A549 (cell line): Measurements from ENCODE around the gene MLC1. TPM values are rescaled to one million over a fixed set of nuclear protein-coding genes. Genes with fewer than 3 reads are reported as not detected.

Source experiments
- ATAC-seq, 2 experiments: fragments of 200-7000 bp in 1 of 2; fragments of >200 bp in 1 of 2; cut with Nextera tagmentation in 1 of 2; cut with Tn5 transposase in 1 of 2; 3 replicates each; pipeline versions ENCODE4 v1.8.0 to v1.9.1; 2018 to 2020; ENCODE audit warnings: mild to moderate bottlenecking in 1 of 2, moderate library complexity in 1 of 2
- CTCF ChIA-PET: fragments of 300-600 bp; sonication (Branson Sonifier 250); formaldehyde crosslinking; extraction: SDS; loops from one replicate; lab custom pipeline; 2021; ENCODE audit warnings: antibody characterized with exemption, inconsistent platforms; lab: Yijun Ruan, JAX
- POLR2A ChIA-PET: fragments of 350-600 bp; formaldehyde crosslinking; extraction: SDS; loops from one replicate; lab custom pipeline; 2021; ENCODE audit warnings: antibody characterized with exemption, inconsistent platforms; lab: Yijun Ruan, JAX
- DNase-seq, 2 experiments: peaks; one replicate each; pipeline versions ENCODE4 v3.0.0 to v3.0.0-alpha.2; 2011 to 2016; ENCODE audit warnings: low read depth in 1 of 2, low spot score in 1 of 2
- FAIRE-seq: peaks from 2 replicates; lab custom pipeline; 2011; peaks lifted over from hg19 to GRCh38; lab: Jason Lieb, UNC
- H3K27ac ChIP-seq, 2 experiments: fragments of >200 bp; sonication (Bioruptor Twin); formaldehyde crosslinking; 3 replicates each; pipeline ENCODE4 v1.5.1; 2016 to 2017
- H3K4me1 ChIP-seq: fragments of >200 bp; sonication (Bioruptor Twin); formaldehyde crosslinking; 3 replicates; pipeline ENCODE4 v1.6.1; 2016
- H3K4me2 ChIP-seq: fragments of >200 bp; sonication (Bioruptor Twin); formaldehyde crosslinking; 3 replicates; pipeline ENCODE4 v1.6.1; 2016
- H3K4me3 ChIP-seq: fragments of >200 bp; sonication (Bioruptor Twin); formaldehyde crosslinking; 3 replicates; pipeline ENCODE4 v1.5.1; 2016
- H3K9me3 ChIP-seq: fragments of >200 bp; sonication (Bioruptor Twin); formaldehyde crosslinking; 3 replicates; pipeline ENCODE4 v1.6.1; 2016
- ATOH8 ChIP-seq: fragments of 250-450 bp; sonication (Bioruptor Pico); IDR thresholded peaks from 2 replicates; pipeline ENCODE4 v1.5.0; 2020; ENCODE audit warnings: low read depth, mild to moderate bottlenecking, moderate library complexity
- BHLHE40 ChIP-seq: IDR thresholded peaks from 2 replicates; pipeline ENCODE4 v1.6.1; 2012; ENCODE audit warnings: low read depth, low read length, inconsistent platforms
- CEBPB ChIP-seq, 2 experiments: fragments of >200 bp in 1 of 2; sonication (Bioruptor Twin) in 1 of 2; formaldehyde crosslinking in 1 of 2; IDR thresholded peaks; 2 replicates each; pipeline ENCODE4 v1.6.1; 2012 to 2016
- CTCF ChIP-seq: fragments of >200 bp; sonication (Bioruptor Twin); formaldehyde crosslinking; IDR thresholded peaks from 3 replicates; pipeline ENCODE4 v1.5.1; 2016
- E2F6 ChIP-seq: IDR thresholded peaks from 2 replicates; pipeline ENCODE4 v1.6.1; 2012; ENCODE audit warnings: low read depth, borderline replicate concordance
- FOSB ChIP-seq: fragments of 250-450 bp; sonication (Bioruptor Pico); IDR thresholded peaks from 2 replicates; pipeline ENCODE4 v1.5.0; 2020; ENCODE audit warnings: mild to moderate bottlenecking, moderate library complexity
- HMGXB4 ChIP-seq: fragments of 250-450 bp; sonication (Bioruptor Pico); IDR thresholded peaks from 2 replicates; pipeline ENCODE4 v1.5.0; 2021; ENCODE audit warnings: mild to moderate bottlenecking, moderate library complexity, borderline replicate concordance
- HOXA7 ChIP-seq: fragments of 250-450 bp; sonication (Bioruptor Pico); IDR thresholded peaks from 2 replicates; pipeline ENCODE4 v1.5.0; 2020; ENCODE audit warnings: mild to moderate bottlenecking, moderate library complexity
- JUN ChIP-seq, 2 experiments: fragments of >200 bp; sonication (Bioruptor Twin); formaldehyde crosslinking; IDR thresholded peaks; 2 replicates in 1 of 2; 3 replicates in 1 of 2; pipeline ENCODE4 v1.6.1; 2016 to 2017
- JUNB ChIP-seq: fragments of >200 bp; sonication (Bioruptor Twin); formaldehyde crosslinking; IDR thresholded peaks from 2 replicates; pipeline ENCODE4 v1.6.1; 2016
- MAFK ChIP-seq: fragments of 450-650 bp; IDR thresholded peaks from 2 replicates; pipeline ENCODE4 v1.6.1; 2014; ENCODE audit not compliant: partially characterized antibody
- MAX ChIP-seq: IDR thresholded peaks from 2 replicates; pipeline ENCODE4 v1.6.1; 2012
- NPAS2 ChIP-seq: fragments of 250-450 bp; sonication (Bioruptor Pico); IDR thresholded peaks from 2 replicates; pipeline ENCODE4 v1.8.0; 2022; ENCODE audit warnings: mild to moderate bottlenecking, moderate library complexity, borderline replicate concordance
- PHF8 ChIP-seq: fragments of 200-600 bp; sonication (generic); IDR thresholded peaks from 2 replicates; pipeline ENCODE4 v1.6.1; 2016; ENCODE audit warnings: low read depth, mild to moderate bottlenecking, antibody characterized with exemption, moderate library complexity, borderline replicate concordance
- POLR2A ChIP-seq: IDR thresholded peaks from 2 replicates; pipeline ENCODE4 v1.6.1; 2012; ENCODE audit warnings: mild to moderate bottlenecking, low read length
- POLR2AphosphoS2 ChIP-seq: conservative IDR thresholded peaks from 2 replicates; pipeline ENCODE4 v1.6.1; 2012; ENCODE audit warnings: low read length, improper control_type of control experiment, inconsistent platforms
- SREBF2 ChIP-seq: fragments of 450-650 bp; IDR thresholded peaks from 2 replicates; pipeline ENCODE4 v1.6.1; 2014; ENCODE audit warnings: mild to moderate bottlenecking, moderate library complexity
- TFCP2L1 ChIP-seq: fragments of 250-450 bp; sonication (Bioruptor Pico); IDR thresholded peaks from 2 replicates; pipeline ENCODE4 v1.5.0; 2021; ENCODE audit warnings: mild to moderate bottlenecking
- TP53 ChIP-seq: fragments of 250-450 bp; sonication (Bioruptor Pico); IDR thresholded peaks from 2 replicates; pipeline ENCODE4 v1.5.0; 2021; ENCODE audit warnings: mild to moderate bottlenecking, moderate library complexity
- ZNF302 ChIP-seq: fragments of 250-450 bp; sonication (Bioruptor Pico); IDR thresholded peaks from 2 replicates; pipeline ENCODE4 v1.9.0; 2021; ENCODE audit warnings: inconsistent platforms, mild to moderate bottlenecking, moderate library complexity
- ZSCAN20 ChIP-seq: fragments of 250-450 bp; sonication (Bioruptor Pico); IDR thresholded peaks from 2 replicates; pipeline ENCODE4 v1.8.0; 2022; ENCODE audit warnings: mild to moderate bottlenecking, moderate library complexity
- WGBS: methylation state at CpG from one replicate; pipeline ENCODE4 v1.1.6; 2017; ENCODE audit errors: missing lambda C conversion rate; 5-methylcytosine and 5-hydroxymethylcytosine counted together
- polyA plus RNA-seq, 4 experiments: library from polyadenylated mRNA; depleted of rRNA in 3 of 4; stranded (reverse); fragments of >200 nt; fragmentation: RNase III in 1 of 4; extraction: RNeasy Plus Mini Kit Qiagen cat#74134 plus additional on column Dnase treatment in 1 of 4; gene quantifications; 2 replicates in 3 of 4; 3 replicates in 1 of 4; pipeline ENCODE4 v1.2.3, GENCODE V29; 2011 to 2017

The MLC1 gene
- polyA plus RNA-seq, 2 of the 4 experiments (the other 2 are of a cell fraction) = not detected

- TF ChIP-seq ZNF302 (CRISPR knock-in tag) (no peak), TP53 (no peak), MAX (no peak), POLR2AphosphoS2 (no peak), ZSCAN20 (CRISPR knock-in tag) (no peak), SREBF2 (no peak), JUNB (no peak), JUN (IDR thresholded peaks at IDR 0.05) (no peak)
- FAIRE-seq (no peak), ATAC-seq (no peak), DNase-seq (no peak)
- ChIA-PET CTCF (interaction anchor here (2.3 kb wide), 1 partner anchor 15 kb away, joined by 14 read pairs; no protein-coding TSS in a partner anchor), POLR2A (no interaction called here)
- H3K4me3 ChIP-seq = no peak overlapping the region; the same call in 2 of the 3 replicates
- H3K27ac ChIP-seq = no peak overlapping the region
- H3K4me1 ChIP-seq = no peaks in the 10 kb centered on the region
- peak overlapping the region; percentile 61 for H3K4me2 ChIP-seq
- no peaks in the 10 kb centered on the region for H3K9me3 ChIP-seq
- WGBS = 37% methylated on average over 12 of the region's 91 CpGs
Observed at GRCh38 chr22:50014655-50015401, 70.4 kb downstream of the MLC1 start.

- TF ChIP-seq E2F6 (no peak), FOSB (CRISPR knock-in tag) (no peak), PHF8 (no peak), CEBPB (IDR thresholded peaks at IDR 0.05) (no peak), ATOH8 (CRISPR knock-in tag) (no peak), TFCP2L1 (CRISPR knock-in tag) (no peak), POLR2A (no peak), HMGXB4 (CRISPR knock-in tag) (no peak), BHLHE40 (no peak), JUN (IDR thresholded peaks at IDR 0.05) (no peak), CTCF (no peak), NPAS2 (CRISPR knock-in tag) (no peak), MAFK (no peak), SREBF2 (no peak), HOXA7 (CRISPR knock-in tag) (no peak)
- TF ChIP-seq, all 56 proteins: peak for 0
- 53% methylated on average over 2 of the region's 16 CpGs for WGBS
- no peak for FAIRE-seq
- Histone ChIP-seq H3K4me3 (no peak overlapping the region), H3K4me2 (no peak overlapping the region), H3K9me3 (no peaks in the 10 kb centered on the region), H3K4me1 (no peaks in the 10 kb centered on the region), H3K27ac (no peak overlapping the region)
- DNase-seq = no peak
- CTCF ChIA-PET = interaction anchor here (0.5 to 2.3 kb wide), 4 partner anchors 13 to 253 kb away, joined by 3 to 14 read pairs (median 4); no protein-coding TSS in a partner anchor
- POLR2A ChIA-PET = no interaction called here
- ATAC-seq = no peak
Observed at GRCh38 chr22:50014053-50014501, 71.1 kb downstream of the MLC1 start.
